ENCODE measurements around the gene MCEE. TPM values are rescaled to one million over a fixed set of nuclear protein-coding genes. Genes with fewer than 3 reads are reported as not detected.
"Not testable (repeated sequence)": the region's sequence is repeated elsewhere in the genome, so short reads cannot be mapped to it uniquely, and the experiment has no call there.

Gene MCEE
- total RNA-seq, 6 experiments from 2014 or later, result 10.3 to 15.5 (median 14.4) TPM

DNA sequence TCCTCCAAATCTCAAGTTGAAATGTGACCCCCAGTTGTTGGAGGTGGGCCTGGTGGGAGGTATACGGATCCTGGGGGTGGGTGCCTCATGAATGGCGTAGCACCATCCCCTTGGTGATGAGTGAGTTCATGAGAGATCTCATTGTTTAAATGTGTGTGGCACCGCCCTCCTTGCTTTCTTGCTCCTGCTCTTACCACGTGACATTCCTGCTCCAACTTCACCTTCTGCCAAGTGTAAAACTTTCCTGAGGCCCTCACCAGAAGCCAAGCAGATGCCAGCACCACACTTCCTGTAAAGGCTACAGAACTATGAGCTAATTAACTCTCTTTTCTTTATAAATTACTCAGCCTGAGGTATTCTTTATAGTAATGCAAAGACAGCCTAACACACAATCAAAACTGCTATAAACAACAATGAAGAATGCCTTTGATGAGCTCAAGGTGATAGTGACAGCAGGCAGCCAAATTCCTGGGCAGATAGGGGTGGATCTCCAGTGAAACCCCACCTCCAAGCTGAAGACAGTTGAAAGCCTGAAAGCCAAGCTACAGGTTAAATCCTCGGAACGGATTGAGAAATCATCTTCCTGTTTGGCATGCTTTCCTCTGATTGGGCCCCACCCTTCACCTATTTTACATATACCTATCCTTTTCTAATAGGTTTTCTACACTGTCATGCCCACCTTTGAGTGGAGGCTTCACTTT is 26.9 kb downstream of the MCEE start:
- Mint-ChIP-seq H3K27me3 (ENCODE audit: insufficient read depth) (peaks cover 5% of the 10 kb centered on the region), H3K27ac (no peak overlapping the region)
- TF ChIP-seq, protein P1, sequence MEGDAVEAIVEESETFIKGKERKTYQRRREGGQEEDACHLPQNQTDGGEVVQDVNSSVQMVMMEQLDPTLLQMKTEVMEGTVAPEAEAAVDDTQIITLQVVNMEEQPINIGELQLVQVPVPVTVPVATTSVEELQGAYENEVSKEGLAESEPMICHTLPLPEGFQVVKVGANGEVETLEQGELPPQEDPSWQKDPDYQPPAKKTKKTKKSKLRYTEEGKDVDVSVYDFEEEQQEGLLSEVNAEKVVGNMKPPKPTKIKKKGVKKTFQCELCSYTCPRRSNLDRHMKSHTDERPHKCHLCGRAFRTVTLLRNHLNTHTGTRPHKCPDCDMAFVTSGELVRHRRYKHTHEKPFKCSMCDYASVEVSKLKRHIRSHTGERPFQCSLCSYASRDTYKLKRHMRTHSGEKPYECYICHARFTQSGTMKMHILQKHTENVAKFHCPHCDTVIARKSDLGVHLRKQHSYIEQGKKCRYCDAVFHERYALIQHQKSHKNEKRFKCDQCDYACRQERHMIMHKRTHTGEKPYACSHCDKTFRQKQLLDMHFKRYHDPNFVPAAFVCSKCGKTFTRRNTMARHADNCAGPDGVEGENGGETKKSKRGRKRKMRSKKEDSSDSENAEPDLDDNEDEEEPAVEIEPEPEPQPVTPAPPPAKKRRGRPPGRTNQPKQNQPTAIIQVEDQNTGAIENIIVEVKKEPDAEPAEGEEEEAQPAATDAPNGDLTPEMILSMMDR (IDR thresholded peaks at IDR 0.05), result no peak

DNA sequence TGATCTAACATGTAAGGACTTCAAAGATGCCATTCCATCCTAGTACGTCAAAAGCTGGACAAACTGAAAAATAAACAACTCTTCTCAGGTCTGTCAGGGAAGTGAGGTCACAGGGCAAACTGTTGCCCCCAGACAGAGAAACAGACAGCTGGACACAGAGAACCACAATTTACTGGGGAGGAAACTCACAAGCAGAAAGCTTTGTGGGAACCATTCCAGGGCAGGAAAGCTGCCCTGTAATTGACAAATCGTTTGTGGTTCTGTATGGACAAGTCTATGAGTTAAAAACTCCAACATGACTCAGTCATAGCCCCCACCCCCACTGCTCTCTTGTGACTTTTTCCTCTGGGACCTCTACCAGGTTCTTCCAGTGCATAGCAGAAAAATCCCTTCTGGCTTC is 28.4 kb downstream of the MCEE start:
- DNase-seq, result peak; percentile 43
- H3K27me3 Mint-ChIP-seq (ENCODE audit: insufficient read depth), result peaks cover 15% of the 10 kb centered on the region
- H3K4me1 Mint-ChIP-seq (ENCODE audit: low read depth), result peaks cover 19% of the 10 kb centered on the region
- H3K9me3 Mint-ChIP-seq, result peaks cover 24% of the 10 kb centered on the region
- peaks cover 8% of the 10 kb centered on the region; the same call in 1 of the 2 replicates for H3K36me3 Mint-ChIP-seq (ENCODE audit: low read depth)
- H3K4me3 Mint-ChIP-seq, result peak overlapping the region; percentile 46
- peak overlapping the region; percentile 68; the same call in 1 of the 2 replicates for H3K27ac Mint-ChIP-seq
- TF ChIP-seq, protein P1 (IDR thresholded peaks at IDR 0.05), result no peak

More for the DNA sequence above, 26.9 kb downstream of the MCEE start:
- H3K36me3 Mint-ChIP-seq (ENCODE audit: low read depth), result peaks cover 8% of the 10 kb centered on the region; the same call in 1 of the 2 replicates
- peaks cover 19% of the 10 kb centered on the region for H3K4me1 Mint-ChIP-seq (ENCODE audit: low read depth)
- H3K9me3 Mint-ChIP-seq, result peaks cover 24% of the 10 kb centered on the region
- H3K4me3 Mint-ChIP-seq, result no peak overlapping the region
- no peak for DNase-seq

DNA sequence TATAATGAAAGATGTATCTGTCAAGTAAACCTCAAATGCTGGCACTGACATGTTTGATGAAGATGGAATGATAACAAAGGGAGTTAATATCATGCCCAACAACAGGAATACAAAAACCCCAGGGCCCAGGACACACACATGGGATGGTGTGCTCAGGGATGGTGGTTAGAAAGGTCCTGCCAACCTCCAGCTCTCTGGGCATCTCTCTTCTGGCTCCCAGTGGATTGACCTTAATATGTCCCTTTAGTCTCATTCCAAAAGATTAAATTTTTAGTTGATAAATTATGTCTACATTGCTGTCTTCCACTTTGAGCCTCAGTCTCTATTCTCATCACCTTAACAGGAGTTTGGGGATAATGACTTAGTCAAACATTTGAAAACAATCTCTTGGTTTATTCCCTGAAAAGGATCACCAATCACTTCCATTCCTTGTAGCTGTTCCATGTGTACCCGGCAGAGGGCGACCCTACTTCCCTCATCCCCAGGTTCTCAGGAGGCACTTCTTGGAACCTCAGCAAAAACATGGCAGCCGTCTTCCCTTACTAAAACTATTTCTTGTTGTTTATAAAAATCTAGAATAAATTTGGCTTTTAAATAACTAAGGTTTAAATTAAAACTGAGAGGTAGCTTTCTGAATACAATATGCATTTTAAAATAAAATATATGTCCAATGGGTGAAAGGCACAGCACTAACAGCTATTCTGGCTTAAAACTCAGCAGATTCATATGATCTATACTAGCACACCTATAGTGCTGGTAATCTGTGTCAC is 29.6 kb downstream of the MCEE start:
- TF ChIP-seq, protein P1 (IDR thresholded peaks at IDR 0.05), result peak; percentile 89
- H3K36me3 Mint-ChIP-seq (ENCODE audit: low read depth), result peaks cover 2% of the 10 kb centered on the region; the same call in 1 of the 2 replicates
- H3K27ac Mint-ChIP-seq, result no peak overlapping the region
- peaks cover 17% of the 10 kb centered on the region for H3K27me3 Mint-ChIP-seq (ENCODE audit: insufficient read depth)
- DNase-seq, result peak; percentile 52
- H3K9me3 Mint-ChIP-seq, result peaks cover 16% of the 10 kb centered on the region
- H3K4me1 Mint-ChIP-seq (ENCODE audit: low read depth), result peaks cover 19% of the 10 kb centered on the region
- no peak overlapping the region for H3K4me3 Mint-ChIP-seq

DNA sequence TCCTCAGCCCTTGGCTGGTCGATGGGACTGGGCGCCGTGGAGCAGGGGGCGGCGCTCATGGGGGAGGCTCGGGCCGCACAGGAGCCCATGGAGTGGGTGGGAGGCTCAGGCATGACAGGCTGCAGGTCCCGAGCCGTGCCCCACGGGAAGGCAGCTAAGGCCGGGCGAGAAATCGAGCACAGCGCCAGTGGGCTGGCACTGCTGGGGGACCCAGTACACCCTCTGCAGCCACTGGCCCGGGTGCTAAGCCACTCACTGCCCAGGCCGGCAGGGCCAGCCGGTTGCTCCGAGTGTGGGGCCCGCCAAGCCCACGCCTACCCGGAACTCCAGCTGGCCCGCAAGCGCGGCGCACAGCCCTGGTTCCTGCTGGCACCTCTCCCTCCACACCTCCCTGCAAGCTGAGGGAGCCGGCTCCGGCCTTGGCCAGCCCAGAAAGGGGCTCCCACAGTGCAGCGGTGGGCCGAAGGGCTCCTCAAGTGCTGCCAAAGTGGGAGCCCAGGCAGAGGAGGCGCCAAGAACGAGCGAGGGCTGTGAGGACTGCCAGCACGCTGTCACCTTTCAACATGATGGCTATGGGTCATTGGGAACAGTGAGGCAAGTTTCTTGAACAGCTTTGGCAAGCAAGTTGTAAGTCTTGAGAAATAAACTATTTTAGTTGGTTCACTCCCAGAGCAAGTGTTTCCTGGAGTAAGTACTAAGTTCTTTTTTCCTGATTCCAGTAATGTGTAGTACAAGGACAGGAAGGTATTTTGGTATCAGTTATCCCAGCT is 37.4 kb downstream of the MCEE start:
- not testable (repeated sequence) for H3K36me3 Mint-ChIP-seq (ENCODE audit: low read depth); H3K4me1 Mint-ChIP-seq (ENCODE audit: low read depth); H3K9me3 Mint-ChIP-seq; H3K27ac Mint-ChIP-seq; DNase-seq; H3K4me3 Mint-ChIP-seq
- peaks cover 55% of the 10 kb centered on the region for H3K27me3 Mint-ChIP-seq (ENCODE audit: insufficient read depth)

DNA sequence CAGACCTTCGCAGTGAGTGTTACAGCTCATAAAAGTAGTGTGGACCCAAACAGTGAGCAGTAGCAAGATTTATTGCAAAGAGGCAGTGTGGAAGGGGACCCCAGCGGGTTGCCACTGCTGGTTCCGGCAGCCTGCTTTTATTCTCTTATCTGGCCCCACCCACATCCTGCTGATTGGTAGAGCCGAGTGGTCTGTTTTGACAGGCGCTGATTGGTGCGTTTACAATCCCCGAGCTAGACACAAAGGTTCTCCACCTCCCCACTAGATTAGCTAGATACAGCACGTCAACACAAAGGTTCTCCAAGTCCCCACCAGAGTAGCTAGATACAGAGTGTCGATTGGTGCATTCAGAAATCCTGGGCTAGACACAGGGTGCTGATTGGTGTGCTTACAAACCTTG is 38.2 kb downstream of the MCEE start:
- not testable (repeated sequence) for H3K9me3 Mint-ChIP-seq; H3K27ac Mint-ChIP-seq; H3K4me1 Mint-ChIP-seq (ENCODE audit: low read depth); H3K4me3 Mint-ChIP-seq; DNase-seq; H3K36me3 Mint-ChIP-seq (ENCODE audit: low read depth)
- H3K27me3 Mint-ChIP-seq (ENCODE audit: insufficient read depth), result peaks cover 54% of the 10 kb centered on the region

DNA sequence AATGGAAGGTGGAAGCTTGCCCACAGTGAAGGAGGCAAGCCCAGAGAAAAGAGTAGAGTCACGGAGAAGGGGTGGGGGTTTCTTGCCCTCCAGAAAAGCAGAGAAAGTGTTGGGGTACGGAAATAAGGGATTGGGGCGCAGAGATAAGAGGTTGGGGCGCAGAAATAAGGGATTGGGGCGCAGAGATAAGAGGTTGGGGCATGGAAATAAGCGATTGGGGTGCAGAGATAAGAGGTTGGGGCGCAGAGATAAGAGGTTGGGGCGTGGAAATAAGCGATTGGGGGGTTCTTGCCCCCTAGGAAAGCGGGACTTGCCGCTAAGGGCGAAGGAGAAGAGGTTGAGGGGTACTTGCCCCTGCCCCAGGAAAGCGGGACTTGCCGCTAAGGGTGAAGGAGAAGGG is 40.6 kb downstream of the MCEE start:
- H3K4me1 Mint-ChIP-seq (ENCODE audit: low read depth); DNase-seq; H3K4me3 Mint-ChIP-seq; H3K27ac Mint-ChIP-seq; H3K36me3 Mint-ChIP-seq (ENCODE audit: low read depth); H3K9me3 Mint-ChIP-seq: not testable (repeated sequence)
- H3K27me3 Mint-ChIP-seq (ENCODE audit: insufficient read depth), result peaks cover 44% of the 10 kb centered on the region

DNA sequence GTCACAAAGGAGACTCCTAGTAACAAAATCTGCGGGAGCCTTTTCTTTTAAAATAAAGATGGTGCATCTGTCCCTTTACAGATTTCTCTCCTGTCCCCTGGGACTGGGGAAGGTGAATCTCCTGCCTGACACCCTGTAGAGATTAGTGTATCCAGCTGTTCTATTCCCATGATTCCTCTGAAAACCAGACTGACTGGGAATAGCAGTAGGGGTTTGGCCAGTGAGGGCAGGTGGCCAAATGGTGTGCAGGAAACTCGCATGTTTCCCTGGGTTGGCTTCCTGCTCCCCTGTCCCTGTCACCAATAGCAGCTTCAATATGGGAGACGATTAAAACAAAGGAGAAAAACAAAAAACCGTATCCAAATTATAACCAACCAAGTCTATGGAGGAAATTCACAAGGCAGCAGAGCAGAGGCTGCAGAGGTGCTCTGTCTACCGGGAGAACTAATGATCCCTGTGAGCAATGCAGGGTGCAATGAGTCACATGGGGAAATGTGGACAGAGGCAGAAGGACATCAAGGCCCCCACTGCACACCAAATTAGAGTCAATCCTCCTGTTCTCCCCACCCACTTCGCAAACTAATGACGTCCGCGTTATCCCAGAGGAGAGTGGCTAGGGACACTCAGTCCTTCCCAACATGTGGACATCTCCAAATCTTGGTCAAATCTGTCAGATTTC is 44.6 kb downstream of the MCEE start:
- peaks cover 29% of the 10 kb centered on the region for H3K27me3 Mint-ChIP-seq (ENCODE audit: insufficient read depth)
- not testable (repeated sequence) for DNase-seq; H3K4me1 Mint-ChIP-seq (ENCODE audit: low read depth); H3K36me3 Mint-ChIP-seq (ENCODE audit: low read depth); H3K9me3 Mint-ChIP-seq; H3K4me3 Mint-ChIP-seq; H3K27ac Mint-ChIP-seq

DNA sequence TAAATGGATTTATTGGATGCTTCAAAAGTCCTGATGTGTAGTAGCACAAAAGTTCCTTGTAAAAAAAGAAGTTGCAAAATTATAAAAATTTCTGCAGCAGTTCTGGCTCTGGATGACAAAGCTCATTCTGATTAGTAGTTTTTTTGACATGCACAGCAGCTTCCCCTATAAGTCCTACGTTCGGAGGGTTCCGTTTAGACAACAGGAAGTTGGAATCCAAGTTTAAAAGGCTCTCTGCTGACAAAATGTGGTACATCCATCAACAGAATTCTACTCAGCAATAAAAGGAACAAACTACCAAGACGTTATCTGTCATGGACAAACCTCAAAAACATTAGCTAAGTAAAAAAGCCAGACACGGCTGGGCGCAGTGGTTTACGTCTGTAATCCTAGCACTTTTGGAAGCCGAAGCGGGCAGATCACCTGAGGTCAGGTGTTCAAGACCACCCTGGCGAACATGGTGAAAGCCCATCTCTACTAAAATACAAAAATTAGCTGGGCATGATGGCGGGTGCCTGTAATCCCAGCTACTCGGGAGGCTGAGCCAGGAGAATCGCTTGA is 46.2 kb downstream of the MCEE start:
- not testable (repeated sequence) for H3K36me3 Mint-ChIP-seq (ENCODE audit: low read depth); H3K9me3 Mint-ChIP-seq; H3K4me1 Mint-ChIP-seq (ENCODE audit: low read depth); H3K4me3 Mint-ChIP-seq; H3K27ac Mint-ChIP-seq; DNase-seq
- H3K27me3 Mint-ChIP-seq (ENCODE audit: insufficient read depth), result peaks cover 17% of the 10 kb centered on the region

DNA sequence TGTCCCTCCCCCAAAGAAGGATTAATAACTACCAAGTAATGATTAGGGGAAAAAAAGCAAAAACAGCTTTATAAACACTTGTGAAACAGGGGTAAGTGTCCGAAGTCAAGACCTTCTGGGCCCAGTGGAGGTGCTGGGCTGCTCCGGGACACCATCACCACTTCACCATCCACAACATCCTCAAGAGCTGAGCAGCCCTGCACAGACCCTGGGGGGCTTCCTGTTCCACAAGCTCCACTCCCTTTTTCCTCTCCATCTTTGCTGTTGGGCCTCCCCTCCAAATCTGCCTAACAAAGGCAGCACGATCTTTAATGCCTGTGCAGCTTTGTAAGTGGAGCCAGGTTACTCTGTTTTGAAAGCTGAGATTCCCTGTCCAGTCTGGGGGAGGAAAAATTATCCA is 46.7 kb downstream of the MCEE start:
- not testable (repeated sequence) for H3K27ac Mint-ChIP-seq; H3K4me3 Mint-ChIP-seq; DNase-seq; H3K36me3 Mint-ChIP-seq (ENCODE audit: low read depth); H3K4me1 Mint-ChIP-seq (ENCODE audit: low read depth); H3K9me3 Mint-ChIP-seq
- H3K27me3 Mint-ChIP-seq (ENCODE audit: insufficient read depth), result peaks cover 12% of the 10 kb centered on the region
